Neutrophil (primary cell): Measurements from ENCODE around the gene UNC5B.

Source experiments
- H3K27ac ChIP-seq: fragments of 200-600 bp; sonication (generic); 2 replicates; pipeline ENCODE4 v1.5.1; 2016; ENCODE audit warnings: mild to moderate bottlenecking, moderate library complexity
- H3K27me3 ChIP-seq: fragments of 200-600 bp; sonication (generic); 2 replicates; pipeline ENCODE4 v1.6.0; 2016; ENCODE audit warnings: mild to moderate bottlenecking
- H3K36me3 ChIP-seq: fragments of 200-600 bp; sonication (generic); 2 replicates; pipeline ENCODE4 v1.5.1; 2017
- H3K4me1 ChIP-seq, 2 experiments: fragments of 200-600 bp in 1 of 2; sonication (generic) in 1 of 2; 1 replicate in 1 of 2; 2 replicates in 1 of 2; pipeline versions ENCODE4 v1.5.1 to v1.6.1; 2013 to 2016; ENCODE audit warnings: low read depth in 1 of 2, low read length in 1 of 2, mild to moderate bottlenecking in 1 of 2, moderate library complexity in 1 of 2; ENCODE audit not compliant: control insufficient read depth in 1 of 2, insufficient read depth in 1 of 2
- H3K4me3 ChIP-seq, 2 experiments: fragments of 200-600 bp in 1 of 2; sonication (generic) in 1 of 2; 1 replicate in 1 of 2; 2 replicates in 1 of 2; pipeline ENCODE4 v1.5.1; 2013 to 2016; ENCODE audit warnings: low read depth in 1 of 2, low read length in 1 of 2, mild to moderate bottlenecking in 1 of 2, moderate library complexity in 1 of 2
- H3K9me3 ChIP-seq: fragments of 200-600 bp; sonication (generic); 2 replicates; pipeline ENCODE4 v1.5.1; 2016
- TF ChIP-seq, protein P1 (sequence below): fragments of 200-600 bp; sonication (generic); IDR thresholded peaks from 2 replicates; pipeline ENCODE4 v1.5.1; 2016; ENCODE audit warnings: antibody characterized with exemption

The UNC5B gene

GRCh38 chr10:71332466-71332865 is 120.1 kb downstream of the UNC5B start:
- H3K4me1 ChIP-seq, result peaks cover 4 to 7% of the 10 kb centered on the region in 2 experiments

GRCh38 chr10:71333129-71333887 is 120.9 kb downstream of the UNC5B start:
- Histone ChIP-seq H3K27me3 (no peaks in the 10 kb centered on the region), H3K9me3 (no peaks in the 10 kb centered on the region), H3K4me3 (no peak overlapping the region), H3K4me1 (peaks cover 4 to 7% of the 10 kb centered on the region in 2 experiments), H3K36me3 (no peaks in the 10 kb centered on the region), H3K27ac (peak overlapping the region; percentile 48)
- TF ChIP-seq, protein P1, sequence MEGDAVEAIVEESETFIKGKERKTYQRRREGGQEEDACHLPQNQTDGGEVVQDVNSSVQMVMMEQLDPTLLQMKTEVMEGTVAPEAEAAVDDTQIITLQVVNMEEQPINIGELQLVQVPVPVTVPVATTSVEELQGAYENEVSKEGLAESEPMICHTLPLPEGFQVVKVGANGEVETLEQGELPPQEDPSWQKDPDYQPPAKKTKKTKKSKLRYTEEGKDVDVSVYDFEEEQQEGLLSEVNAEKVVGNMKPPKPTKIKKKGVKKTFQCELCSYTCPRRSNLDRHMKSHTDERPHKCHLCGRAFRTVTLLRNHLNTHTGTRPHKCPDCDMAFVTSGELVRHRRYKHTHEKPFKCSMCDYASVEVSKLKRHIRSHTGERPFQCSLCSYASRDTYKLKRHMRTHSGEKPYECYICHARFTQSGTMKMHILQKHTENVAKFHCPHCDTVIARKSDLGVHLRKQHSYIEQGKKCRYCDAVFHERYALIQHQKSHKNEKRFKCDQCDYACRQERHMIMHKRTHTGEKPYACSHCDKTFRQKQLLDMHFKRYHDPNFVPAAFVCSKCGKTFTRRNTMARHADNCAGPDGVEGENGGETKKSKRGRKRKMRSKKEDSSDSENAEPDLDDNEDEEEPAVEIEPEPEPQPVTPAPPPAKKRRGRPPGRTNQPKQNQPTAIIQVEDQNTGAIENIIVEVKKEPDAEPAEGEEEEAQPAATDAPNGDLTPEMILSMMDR, result no peak

More at GRCh38 chr10:71332466-71332865, 120.1 kb downstream of the UNC5B start:
- Histone ChIP-seq H3K4me3 (no peak overlapping the region), H3K27me3 (no peaks in the 10 kb centered on the region), H3K27ac (no peak overlapping the region), H3K36me3 (no peaks in the 10 kb centered on the region), H3K9me3 (no peaks in the 10 kb centered on the region)
- TF ChIP-seq, protein P1, result no peak

DNA sequence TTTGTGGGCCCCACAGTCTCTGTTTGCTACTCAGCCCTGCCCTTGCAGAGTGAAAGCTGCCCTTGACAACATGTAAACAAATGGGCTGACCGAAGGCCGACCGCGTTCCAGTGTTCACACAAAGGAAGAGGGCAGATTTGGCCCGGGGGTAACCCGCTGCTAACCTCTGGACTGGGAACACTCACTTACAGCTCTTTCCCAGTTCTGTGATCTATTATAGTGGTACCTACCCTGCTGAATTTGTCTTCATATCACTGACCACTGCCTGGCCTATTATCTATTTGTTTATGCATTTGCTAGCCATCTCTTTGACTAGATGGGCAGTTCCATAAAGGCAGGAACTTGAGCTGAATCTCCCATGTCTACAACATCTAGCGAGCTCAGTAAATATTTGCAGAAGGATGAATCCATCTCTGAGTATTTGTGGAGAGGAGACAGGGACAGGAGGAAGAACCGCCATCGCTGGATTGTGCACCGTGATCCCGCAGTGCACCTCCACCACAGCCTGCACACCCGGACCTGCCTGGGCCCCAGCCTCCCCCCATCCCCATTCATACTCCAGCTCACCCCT is 121.9 kb downstream of the UNC5B start:
- TF ChIP-seq, protein P1, result no peak
- H3K27me3 ChIP-seq, result no peaks in the 10 kb centered on the region
- peaks cover 4 to 7% of the 10 kb centered on the region in 2 experiments for H3K4me1 ChIP-seq

DNA sequence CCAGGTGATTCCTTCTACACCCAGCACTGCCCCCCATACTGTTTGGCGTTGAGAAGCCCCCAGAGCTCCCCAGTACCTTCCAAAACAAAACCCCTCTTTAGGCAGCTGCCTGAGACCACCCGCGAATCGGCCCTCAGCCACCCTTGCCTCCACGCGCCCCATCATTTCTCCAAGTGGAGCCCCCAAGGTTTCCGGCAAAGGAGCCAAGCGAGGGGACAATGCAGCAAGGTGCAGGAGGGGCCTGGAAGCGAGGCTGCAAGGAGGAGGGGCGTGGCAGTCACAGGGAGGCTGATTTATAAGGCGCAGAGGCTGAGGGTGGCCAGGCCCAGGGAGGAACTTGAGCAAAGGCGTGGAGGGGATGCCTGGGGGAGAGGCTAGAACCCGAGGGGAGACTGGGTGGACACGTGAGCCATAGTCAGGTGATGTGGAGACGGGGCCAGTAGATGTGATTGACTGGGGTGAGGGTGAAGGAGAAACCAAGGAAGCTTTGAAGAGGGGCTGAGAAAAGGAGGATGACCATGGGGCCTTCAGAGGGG is 122.9 kb downstream of the UNC5B start:
- H3K27ac ChIP-seq, result no peak overlapping the region
- H3K9me3 ChIP-seq, result no peaks in the 10 kb centered on the region
- no peaks in the 10 kb centered on the region for H3K36me3 ChIP-seq
- peaks cover 4 to 7% of the 10 kb centered on the region in 2 experiments for H3K4me1 ChIP-seq
- no peaks in the 10 kb centered on the region for H3K27me3 ChIP-seq
- TF ChIP-seq, protein P1, result no peak
- H3K4me3 ChIP-seq, result no peak overlapping the region

More for the DNA sequence above, 121.9 kb downstream of the UNC5B start:
- Histone ChIP-seq H3K4me3 (no peak overlapping the region), H3K27ac (no peak overlapping the region), H3K36me3 (no peaks in the 10 kb centered on the region), H3K9me3 (no peaks in the 10 kb centered on the region)

DNA sequence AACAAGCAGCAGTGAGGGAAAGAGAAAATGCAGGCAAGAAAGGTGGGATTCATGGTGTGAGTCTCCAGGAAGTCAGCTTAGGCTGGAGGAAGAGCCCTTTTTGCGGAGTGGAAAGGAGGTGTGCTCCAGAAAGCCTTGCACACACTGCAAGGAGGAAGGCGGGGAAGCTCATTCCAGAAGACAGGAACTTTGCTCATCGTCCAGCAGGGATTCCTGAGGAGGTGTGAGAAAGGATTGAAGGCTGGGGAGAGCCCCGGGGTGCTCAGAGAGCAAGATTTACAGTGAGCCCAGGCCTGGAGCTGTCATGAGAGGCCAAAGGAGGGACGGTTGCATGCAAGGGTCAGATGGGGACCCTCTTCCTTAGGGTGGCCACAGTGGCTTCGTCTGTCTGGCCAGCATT is 124.3 kb downstream of the UNC5B start:
- TF ChIP-seq, protein P1, result no peak
- peaks cover 4 to 7% of the 10 kb centered on the region in 2 experiments for H3K4me1 ChIP-seq
- no peak overlapping the region for H3K27ac ChIP-seq

More for the DNA sequence above, 124.3 kb downstream of the UNC5B start:
- Histone ChIP-seq H3K9me3 (no peaks in the 10 kb centered on the region), H3K27me3 (no peaks in the 10 kb centered on the region), H3K36me3 (no peaks in the 10 kb centered on the region), H3K4me3 (no peak overlapping the region)
